Measurements from ENCODE around the gene NECTIN2.

DNA sequence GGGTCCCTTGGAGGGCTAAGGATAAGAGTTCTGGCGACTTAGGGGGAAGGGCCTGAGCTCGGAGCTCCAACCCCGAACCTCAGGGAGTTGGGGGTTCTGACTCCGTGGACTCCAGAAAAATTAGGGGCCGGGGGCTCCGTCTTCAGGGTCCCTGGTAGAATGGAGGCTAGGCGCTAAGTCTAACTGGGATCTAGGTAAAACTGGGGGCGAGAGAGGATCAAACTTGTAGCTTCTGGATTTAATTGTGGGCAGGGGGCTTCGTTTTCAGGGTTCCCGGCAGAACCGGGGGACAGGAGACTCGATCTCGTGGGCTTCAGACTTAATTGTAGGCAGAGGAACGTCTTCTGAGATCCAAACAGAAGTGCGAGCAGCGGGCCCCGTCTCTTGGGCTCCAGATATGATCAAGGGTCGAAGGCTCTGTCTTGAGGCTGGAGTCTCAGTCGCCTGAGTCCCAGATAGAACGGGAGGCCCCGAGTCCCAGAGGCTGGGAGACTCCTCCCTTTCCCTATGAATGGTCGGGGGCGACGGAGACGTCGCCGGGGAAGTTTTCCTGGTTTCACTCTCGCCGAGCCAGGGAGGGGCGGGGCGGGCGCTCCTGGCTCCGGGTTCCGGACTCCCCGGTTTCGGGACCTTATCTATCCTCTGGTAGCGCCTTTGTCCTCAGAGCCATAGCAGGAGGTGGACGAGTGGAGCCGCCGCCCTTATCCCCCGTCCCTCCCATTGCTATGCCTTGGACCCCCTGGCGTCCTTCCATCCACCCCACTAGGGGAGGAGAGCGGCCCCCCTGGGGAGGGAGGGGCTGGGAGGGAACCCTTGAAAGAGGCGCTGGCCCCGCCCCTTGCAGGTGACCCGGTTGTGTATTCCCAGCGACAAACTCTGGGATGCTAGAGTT lies 1.3 kb downstream of the NECTIN2 start:
- no peak for TF ChIP-seq ESRRG (CRISPR knock-in tag; IDR thresholded peaks at IDR 0.05)
- no peak for TF ChIP-seq ARNTL (CRISPR knock-in tag; IDR thresholded peaks at IDR 0.05; ENCODE audit: borderline replicate concordance, low read depth)

Measured in SK-N-SH treated with all-trans-retinoic acid at 6 μM for 48 hours (cell line).